ENCODE data around the gene GTPBP3.

The GTPBP3 gene

DNA sequence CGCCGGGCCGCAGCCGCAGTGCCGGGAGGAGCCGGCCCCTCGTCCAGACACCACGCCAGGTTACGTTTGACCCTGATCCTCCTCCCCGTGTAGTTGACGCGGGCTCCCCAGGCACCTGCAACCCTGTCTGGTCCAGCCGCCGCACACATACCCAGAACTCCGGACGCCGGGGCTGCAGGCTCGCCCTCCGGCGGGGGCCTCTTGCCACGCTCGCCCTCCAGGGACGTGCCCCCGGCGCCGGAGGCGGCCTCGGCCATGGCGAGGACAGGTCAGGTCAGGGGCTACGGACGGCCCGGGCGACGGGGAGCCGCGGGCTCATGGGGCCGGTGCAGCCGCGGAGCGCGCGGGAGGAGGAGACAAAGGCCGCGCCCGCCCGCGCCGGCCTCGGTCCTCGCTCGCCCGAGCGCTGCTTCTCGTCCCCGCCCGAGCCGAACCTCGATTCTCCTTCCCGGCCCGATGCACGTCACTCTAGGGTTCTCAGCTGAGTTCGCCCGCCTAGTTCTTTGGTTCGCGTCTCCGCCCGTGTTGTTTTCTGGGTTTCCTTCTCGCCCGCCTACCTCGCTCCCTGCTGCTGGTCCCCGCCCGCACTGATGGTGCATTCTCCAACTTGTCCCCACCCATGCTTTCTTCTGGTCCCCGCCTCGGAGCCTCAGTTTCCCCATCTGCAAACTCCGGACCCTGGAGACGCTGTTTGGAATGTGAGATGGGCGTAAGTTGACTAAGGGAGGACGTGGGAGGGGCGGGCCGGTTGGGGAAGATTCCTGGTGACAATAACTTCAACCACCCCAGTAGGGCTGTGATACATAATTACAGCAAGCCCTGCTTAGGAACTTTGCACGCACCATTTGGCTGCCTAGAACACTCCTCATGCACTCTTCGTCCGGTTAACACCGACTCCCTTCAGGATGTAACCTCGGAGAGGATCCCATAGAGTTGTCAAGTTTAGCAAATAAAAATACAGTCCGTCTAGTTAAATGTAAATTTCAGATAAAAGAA lies 2.6 kb upstream of the GTPBP3 start, which contains the start of gene ANO8:
Gene ANO8, minus strand, starts transcription at position 442 of the 996 bp plus-strand sequence. Its CDS starts 185 bp downstream, at position 257.
- TF ChIP-seq, protein P1, sequence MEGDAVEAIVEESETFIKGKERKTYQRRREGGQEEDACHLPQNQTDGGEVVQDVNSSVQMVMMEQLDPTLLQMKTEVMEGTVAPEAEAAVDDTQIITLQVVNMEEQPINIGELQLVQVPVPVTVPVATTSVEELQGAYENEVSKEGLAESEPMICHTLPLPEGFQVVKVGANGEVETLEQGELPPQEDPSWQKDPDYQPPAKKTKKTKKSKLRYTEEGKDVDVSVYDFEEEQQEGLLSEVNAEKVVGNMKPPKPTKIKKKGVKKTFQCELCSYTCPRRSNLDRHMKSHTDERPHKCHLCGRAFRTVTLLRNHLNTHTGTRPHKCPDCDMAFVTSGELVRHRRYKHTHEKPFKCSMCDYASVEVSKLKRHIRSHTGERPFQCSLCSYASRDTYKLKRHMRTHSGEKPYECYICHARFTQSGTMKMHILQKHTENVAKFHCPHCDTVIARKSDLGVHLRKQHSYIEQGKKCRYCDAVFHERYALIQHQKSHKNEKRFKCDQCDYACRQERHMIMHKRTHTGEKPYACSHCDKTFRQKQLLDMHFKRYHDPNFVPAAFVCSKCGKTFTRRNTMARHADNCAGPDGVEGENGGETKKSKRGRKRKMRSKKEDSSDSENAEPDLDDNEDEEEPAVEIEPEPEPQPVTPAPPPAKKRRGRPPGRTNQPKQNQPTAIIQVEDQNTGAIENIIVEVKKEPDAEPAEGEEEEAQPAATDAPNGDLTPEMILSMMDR (IDR thresholded peaks at IDR 0.05; ENCODE audit: low read depth, low read length, missing control alignments), result no peak
- peak within 1 kb of the TSS; percentile 76 for H3K4me3 ChIP-seq (ENCODE audit: low read depth, low read length)

DNA sequence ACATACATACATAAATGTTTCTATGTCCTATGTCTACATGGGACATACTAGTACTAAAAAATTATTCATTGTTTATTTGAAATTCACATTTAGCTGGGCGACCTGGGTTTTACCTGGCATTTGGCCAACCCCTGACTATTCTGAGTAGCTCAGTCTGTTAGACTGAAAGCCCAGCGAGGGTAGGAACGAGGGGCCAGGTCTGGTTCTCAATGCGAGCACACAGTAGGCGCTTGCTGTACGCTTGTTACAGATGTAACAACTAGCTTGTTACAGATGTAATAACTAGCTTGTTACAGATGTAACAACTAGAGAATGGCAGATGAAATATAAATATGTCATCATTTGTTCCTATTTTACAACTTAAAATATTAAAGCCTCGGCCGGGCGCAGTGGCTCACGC lies 1.8 kb upstream of the GTPBP3 start:
- H3K4me3 ChIP-seq (ENCODE audit: low read depth, low read length), result no peak overlapping the region
- DNase-seq (ENCODE audit: low read depth), result no peak
- TF ChIP-seq, protein P1 (IDR thresholded peaks at IDR 0.05; ENCODE audit: low read depth, low read length, missing control alignments), result no peak

More for the DNA sequence above, 2.6 kb upstream of the GTPBP3 start, which contains the start of gene ANO8:
- peak; percentile 94 for DNase-seq (ENCODE audit: low read depth)

DNA sequence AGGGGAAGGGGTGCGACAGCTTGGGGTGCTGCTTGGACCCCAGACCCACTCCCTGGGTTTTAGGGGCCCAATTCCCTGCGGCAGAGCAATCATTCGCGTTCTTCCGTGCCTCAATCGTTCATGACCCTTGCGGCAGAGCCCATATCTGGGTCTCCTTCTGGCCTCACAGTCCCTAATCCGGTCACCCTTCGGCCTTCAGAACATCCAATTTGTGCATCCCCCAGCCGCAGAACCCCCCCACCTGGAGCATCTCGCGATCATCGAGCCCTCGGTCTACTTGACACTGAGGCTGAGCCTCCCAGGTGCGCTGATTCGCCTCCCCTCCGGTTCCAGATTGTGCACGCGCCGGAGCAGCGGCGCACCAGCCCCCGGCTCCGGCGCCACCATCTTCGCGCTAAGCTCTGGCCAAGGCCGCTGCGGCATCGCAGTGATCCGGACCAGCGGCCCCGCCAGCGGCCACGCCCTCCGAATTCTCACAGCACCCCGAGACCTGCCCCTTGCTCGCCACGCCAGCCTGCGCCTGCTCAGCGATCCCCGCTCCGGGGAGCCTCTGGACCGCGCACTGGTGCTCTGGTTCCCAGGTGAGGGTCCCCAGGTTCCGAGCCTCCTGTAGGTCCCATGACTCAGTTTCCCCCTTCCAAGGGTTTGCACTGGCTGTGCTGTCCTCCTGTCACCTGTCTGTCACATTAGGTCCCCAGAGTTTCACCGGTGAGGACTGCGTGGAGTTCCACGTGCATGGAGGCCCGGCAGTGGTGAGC lies 501 bp downstream of the GTPBP3 start:
- peak overlapping the region; percentile 63 for H3K4me3 ChIP-seq (ENCODE audit: low read depth, low read length)
- DNase-seq (ENCODE audit: low read depth), result no peak
- TF ChIP-seq, protein P1 (IDR thresholded peaks at IDR 0.05; ENCODE audit: low read depth, low read length, missing control alignments), result no peak

DNA sequence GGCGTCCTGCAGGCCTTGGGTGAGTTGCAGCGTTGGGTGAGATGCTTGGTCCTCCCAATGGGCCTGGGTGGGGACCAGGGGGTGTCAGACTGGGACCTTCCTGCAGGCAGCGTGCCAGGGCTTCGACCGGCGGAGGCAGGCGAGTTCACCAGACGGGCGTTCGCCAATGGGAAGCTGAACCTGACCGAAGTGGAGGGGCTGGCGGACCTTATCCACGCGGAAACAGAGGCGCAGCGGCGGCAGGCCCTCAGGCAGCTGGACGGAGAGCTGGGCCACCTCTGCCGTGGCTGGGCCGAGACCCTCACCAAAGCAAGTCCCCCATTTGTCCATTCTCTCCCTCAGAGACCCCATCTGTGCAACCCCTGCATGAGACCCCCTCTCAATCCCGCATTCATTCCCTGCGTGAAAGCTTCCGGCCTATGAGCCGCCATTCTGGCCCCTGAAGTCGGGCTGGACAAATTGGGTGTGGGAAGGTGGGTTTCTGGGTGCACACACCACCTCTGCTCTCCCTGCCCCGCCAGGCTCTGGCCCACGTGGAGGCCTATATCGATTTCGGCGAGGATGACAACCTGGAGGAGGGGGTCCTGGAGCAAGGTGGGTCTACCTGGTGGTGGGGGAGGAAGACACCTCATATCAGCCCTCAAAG lies 1.2 kb downstream of the GTPBP3 start:
- no peak for DNase-seq (ENCODE audit: low read depth)
- H3K4me3 ChIP-seq (ENCODE audit: low read depth, low read length), result peak overlapping the region; percentile 63
- TF ChIP-seq, protein P1 (IDR thresholded peaks at IDR 0.05; ENCODE audit: low read depth, low read length, missing control alignments), result no peak

DNA sequence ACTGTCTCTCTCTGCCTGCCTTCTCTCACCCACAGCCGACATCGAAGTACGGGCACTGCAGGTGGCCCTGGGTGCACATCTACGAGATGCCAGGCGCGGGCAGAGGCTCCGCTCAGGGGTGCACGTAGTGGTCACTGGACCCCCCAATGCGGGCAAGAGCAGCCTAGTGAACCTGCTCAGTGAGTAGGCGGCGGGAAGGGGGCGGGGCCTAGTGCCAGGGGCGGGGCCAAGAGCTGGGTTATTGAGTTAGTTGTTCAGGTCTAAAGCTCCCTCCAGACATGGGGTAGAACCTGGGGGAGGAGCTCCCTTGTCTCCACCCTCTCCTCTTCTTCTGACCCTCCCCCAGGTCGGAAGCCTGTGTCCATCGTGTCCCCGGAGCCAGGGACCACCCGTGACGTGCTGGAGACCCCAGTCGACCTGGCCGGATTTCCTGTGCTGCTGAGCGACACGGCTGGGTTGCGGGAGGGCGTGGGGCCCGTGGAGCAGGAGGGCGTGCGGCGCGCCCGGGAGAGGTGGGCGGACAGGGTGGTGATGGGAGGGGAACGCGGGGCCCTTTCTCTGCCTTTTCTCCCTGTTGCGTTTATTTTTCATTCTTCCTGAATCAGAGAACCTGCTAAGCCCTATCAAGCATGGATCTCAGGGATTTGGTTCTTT lies 1.9 kb downstream of the GTPBP3 start:
- H3K4me3 ChIP-seq (ENCODE audit: low read depth, low read length), result no peak overlapping the region
- DNase-seq (ENCODE audit: low read depth), result no peak
- TF ChIP-seq, protein P1 (IDR thresholded peaks at IDR 0.05; ENCODE audit: low read depth, low read length, missing control alignments), result no peak

DNA sequence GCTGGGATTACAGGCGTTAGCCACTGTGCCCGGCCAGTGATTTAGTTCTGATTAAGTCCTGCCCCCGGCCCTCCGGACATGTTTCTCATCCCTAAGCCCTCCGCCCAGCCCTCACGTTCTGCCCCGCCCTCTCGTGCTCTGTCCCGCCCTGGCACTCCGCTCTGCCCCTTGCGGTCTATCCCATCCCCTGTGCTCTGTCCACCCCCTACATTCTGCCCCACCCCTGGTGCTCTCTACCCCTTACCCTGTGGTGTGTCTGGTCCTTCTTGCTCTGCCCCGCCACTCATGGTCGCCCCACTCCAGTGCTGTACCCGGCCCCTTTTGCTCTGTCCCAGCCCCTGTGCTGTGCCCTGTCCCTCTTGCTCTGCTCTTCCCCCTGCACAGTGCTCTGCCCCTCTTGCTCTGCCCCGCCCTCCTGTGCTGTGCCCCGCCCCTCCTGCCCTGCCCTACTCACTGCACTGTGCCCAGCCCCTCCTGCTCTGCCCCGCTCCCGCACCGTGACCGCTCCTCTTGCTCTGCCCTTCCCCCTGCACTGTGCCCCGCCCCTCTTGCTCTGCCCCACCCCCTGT lies 3.0 kb downstream of the GTPBP3 start:
- DNase-seq (ENCODE audit: low read depth), result no peak
- no peak overlapping the region for H3K4me3 ChIP-seq (ENCODE audit: low read depth, low read length)
- TF ChIP-seq, protein P1 (IDR thresholded peaks at IDR 0.05; ENCODE audit: low read depth, low read length, missing control alignments), result no peak

Data from GM12864 (cell line).